ENCODE results near the gene RCAN2. TPM values are rescaled to one million over a fixed set of nuclear protein-coding genes. Genes with fewer than 3 reads are reported as not detected.

Gene RCAN2
- total RNA-seq, 1 experiment from 2014 or later, result 3.7 TPM

GRCh38 chr6:46290421-46291274 is 200.6 kb downstream of the RCAN2 start:
- H3K36me3 Mint-ChIP-seq (ENCODE audit: insufficient read depth, unreplicated experiment), result no peaks in the 10 kb centered on the region
- BruUV-seq (replicated peaks), result no TSS peak

GRCh38 chr6:46289898-46290297 is 201.4 kb downstream of the RCAN2 start:
- H3K4me1 Mint-ChIP-seq (ENCODE audit: low read depth, unreplicated experiment), result no peaks in the 10 kb centered on the region
- intact Hi-C loops (cut with micrococcal nuclease; ENCODE audit: unreplicated experiment), result no loop called here

More at GRCh38 chr6:46290421-46291274, 200.6 kb downstream of the RCAN2 start:
- no peak for TF ChIP-seq CTCF (IDR thresholded peaks at IDR 0.05; ENCODE audit: unreplicated experiment)
- intact Hi-C loops (cut with micrococcal nuclease; ENCODE audit: unreplicated experiment), result no loop called here
- Mint-ChIP-seq H3K27ac (ENCODE audit: unreplicated experiment) (no peak overlapping the region), H3K4me3 (ENCODE audit: low read depth, unreplicated experiment) (no peak overlapping the region), H3K4me1 (ENCODE audit: low read depth, unreplicated experiment) (no peaks in the 10 kb centered on the region), H3K27me3 (ENCODE audit: unreplicated experiment) (peaks cover 11% of the 10 kb centered on the region), H3K9me3 (ENCODE audit: low read depth, unreplicated experiment) (peaks cover 4% of the 10 kb centered on the region)
- DNase-seq, result no peak
- CTCF ChIA-PET, result interaction anchor here (0.7 kb wide), 2 partner anchors 128 to 375 kb away, joined by 3 to 10 read pairs; no protein-coding TSS in a partner anchor

GRCh38 chr6:46288835-46289234 is 202.4 kb downstream of the RCAN2 start:
- Mint-ChIP-seq H3K27ac (ENCODE audit: unreplicated experiment) (no peak overlapping the region), H3K4me1 (ENCODE audit: low read depth, unreplicated experiment) (no peaks in the 10 kb centered on the region), H3K27me3 (ENCODE audit: unreplicated experiment) (no peaks in the 10 kb centered on the region), H3K9me3 (ENCODE audit: low read depth, unreplicated experiment) (no peaks in the 10 kb centered on the region), H3K36me3 (ENCODE audit: insufficient read depth, unreplicated experiment) (no peaks in the 10 kb centered on the region), H3K4me3 (ENCODE audit: low read depth, unreplicated experiment) (no peak overlapping the region)
- DNase-seq, result no peak
- CTCF ChIA-PET, result no interaction called here
- TF ChIP-seq CTCF (IDR thresholded peaks at IDR 0.05; ENCODE audit: unreplicated experiment), result no peak
- intact Hi-C loops (cut with micrococcal nuclease; ENCODE audit: unreplicated experiment), result no loop called here
- no TSS peak for BruUV-seq (replicated peaks)

More at GRCh38 chr6:46289898-46290297, 201.4 kb downstream of the RCAN2 start:
- Mint-ChIP-seq H3K9me3 (ENCODE audit: low read depth, unreplicated experiment) (no peaks in the 10 kb centered on the region), H3K4me3 (ENCODE audit: low read depth, unreplicated experiment) (no peak overlapping the region), H3K27ac (ENCODE audit: unreplicated experiment) (no peak overlapping the region), H3K27me3 (ENCODE audit: unreplicated experiment) (peaks cover 4% of the 10 kb centered on the region), H3K36me3 (ENCODE audit: insufficient read depth, unreplicated experiment) (no peaks in the 10 kb centered on the region)
- no peak for DNase-seq
- CTCF ChIA-PET, result no interaction called here
- no TSS peak for BruUV-seq (replicated peaks)
- no peak for TF ChIP-seq CTCF (IDR thresholded peaks at IDR 0.05; ENCODE audit: unreplicated experiment)

- intact Hi-C loops (cut with micrococcal nuclease; ENCODE audit: unreplicated experiment), result no loop called here
- no peak overlapping the region for H3K27ac Mint-ChIP-seq (ENCODE audit: unreplicated experiment)
- no peak for TF ChIP-seq CTCF (IDR thresholded peaks at IDR 0.05; ENCODE audit: unreplicated experiment)
These were observed 203.6 kb downstream of the RCAN2 start for GRCh38 chr6:46287681-46288080.

More at GRCh38 chr6:46287681-46288080, 203.6 kb downstream of the RCAN2 start:
- Mint-ChIP-seq H3K9me3 (ENCODE audit: low read depth, unreplicated experiment) (no peaks in the 10 kb centered on the region), H3K4me1 (ENCODE audit: low read depth, unreplicated experiment) (no peaks in the 10 kb centered on the region), H3K36me3 (ENCODE audit: insufficient read depth, unreplicated experiment) (no peaks in the 10 kb centered on the region), H3K27me3 (ENCODE audit: unreplicated experiment) (no peaks in the 10 kb centered on the region), H3K4me3 (ENCODE audit: low read depth, unreplicated experiment) (no peak overlapping the region)
- DNase-seq, result no peak
- no TSS peak for BruUV-seq (replicated peaks)
- CTCF ChIA-PET, result interaction anchor here (0.6 kb wide), 1 partner anchor 1210 kb away, joined by 3 read pairs; no protein-coding TSS in a partner anchor

All from Calu3 (cell line).